ENCODE data around the gene LRRC59. TPM values are rescaled to one million over a fixed set of nuclear protein-coding genes. Genes with fewer than 3 reads are reported as not detected.

LRRC59 gene
- total RNA-seq, 3 donors from 2014 or later (not counting 1 experiment from before 2014, with no cell fraction given), result 55.6 to 62.7 (median 56.0) TPM

DNA sequence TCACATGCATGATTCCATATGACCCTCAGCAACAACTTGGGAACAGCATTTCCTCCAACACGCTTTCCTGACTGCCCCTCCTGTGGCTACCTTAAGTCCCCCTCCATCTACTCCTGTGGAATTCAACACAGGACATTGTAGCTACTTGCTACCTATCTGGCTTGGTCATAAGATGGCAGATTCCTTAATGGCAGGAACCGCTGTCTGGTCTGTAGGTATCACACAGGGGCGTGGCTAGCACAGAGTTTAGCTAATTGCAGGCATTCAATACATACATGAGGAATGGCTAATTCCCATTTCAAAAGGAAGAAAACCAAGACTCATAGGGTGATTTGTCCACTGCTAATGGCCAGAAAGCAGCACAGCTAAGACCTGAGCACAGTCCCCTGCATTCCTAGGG lies 8.6 kb downstream of the LRRC59 start:
- H3K36me3 ChIP-seq (ENCODE audit: control insufficient read depth, insufficient read depth, low read length), result peaks cover 94% of the 10 kb centered on the region
- Mint-ChIP-seq H3K4me3 (no peak overlapping the region), H3K4me1 (peaks cover 19 to 26% of the 10 kb centered on the region in 2 donors), H3K36me3 (peaks cover 41% of the 10 kb centered on the region), H3K27ac (no peak overlapping the region), H3K27me3 (ENCODE audit: low read depth in 2 of 2) (no peaks in the 10 kb centered on the region), H3K9me3 (no peaks in the 10 kb centered on the region)
- H3K27ac ChIP-seq (ENCODE audit: low read length), result no peak overlapping the region
- H3K9me3 ChIP-seq (ENCODE audit: control insufficient read depth, insufficient read depth, low read length), result no peaks in the 10 kb centered on the region
- TF ChIP-seq, protein P1, sequence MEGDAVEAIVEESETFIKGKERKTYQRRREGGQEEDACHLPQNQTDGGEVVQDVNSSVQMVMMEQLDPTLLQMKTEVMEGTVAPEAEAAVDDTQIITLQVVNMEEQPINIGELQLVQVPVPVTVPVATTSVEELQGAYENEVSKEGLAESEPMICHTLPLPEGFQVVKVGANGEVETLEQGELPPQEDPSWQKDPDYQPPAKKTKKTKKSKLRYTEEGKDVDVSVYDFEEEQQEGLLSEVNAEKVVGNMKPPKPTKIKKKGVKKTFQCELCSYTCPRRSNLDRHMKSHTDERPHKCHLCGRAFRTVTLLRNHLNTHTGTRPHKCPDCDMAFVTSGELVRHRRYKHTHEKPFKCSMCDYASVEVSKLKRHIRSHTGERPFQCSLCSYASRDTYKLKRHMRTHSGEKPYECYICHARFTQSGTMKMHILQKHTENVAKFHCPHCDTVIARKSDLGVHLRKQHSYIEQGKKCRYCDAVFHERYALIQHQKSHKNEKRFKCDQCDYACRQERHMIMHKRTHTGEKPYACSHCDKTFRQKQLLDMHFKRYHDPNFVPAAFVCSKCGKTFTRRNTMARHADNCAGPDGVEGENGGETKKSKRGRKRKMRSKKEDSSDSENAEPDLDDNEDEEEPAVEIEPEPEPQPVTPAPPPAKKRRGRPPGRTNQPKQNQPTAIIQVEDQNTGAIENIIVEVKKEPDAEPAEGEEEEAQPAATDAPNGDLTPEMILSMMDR (IDR thresholded peaks at IDR 0.05), result no peak
- DNase-seq, result no peak
- no peak for ATAC-seq
- H3K4me3 ChIP-seq (ENCODE audit: low read length), result no peak overlapping the region
- intact Hi-C loops (cut with micrococcal nuclease), result no loop called here
- no peaks in the 10 kb centered on the region for H3K4me1 ChIP-seq (ENCODE audit: control insufficient read depth, insufficient read depth, low read length)
- whole genome bisulfite sequencing (ENCODE audit: insufficient coverage), result 96% methylated on average over 3 of the region's 3 CpGs
- H3K27me3 ChIP-seq (ENCODE audit: control insufficient read depth, insufficient read depth, low read length), result no peaks in the 10 kb centered on the region

DNA sequence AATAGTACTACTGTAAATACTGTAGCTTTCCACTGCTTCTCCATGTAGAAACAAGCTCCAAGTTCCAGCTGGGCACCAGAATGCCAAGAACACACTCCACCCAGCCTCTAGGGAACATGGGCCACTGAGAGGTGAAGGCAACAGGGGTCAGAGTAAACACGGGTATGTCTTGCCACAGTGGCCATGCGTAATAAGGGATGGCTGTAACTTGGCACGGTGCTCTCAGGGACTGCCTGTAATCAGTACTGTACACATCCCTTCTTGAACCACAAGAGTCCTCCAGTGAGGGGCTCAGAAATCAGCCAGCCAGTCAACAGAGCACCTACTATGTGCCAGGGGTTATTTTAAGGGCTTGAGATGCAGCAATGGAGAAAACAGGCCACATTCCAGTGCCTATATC lies 10.8 kb downstream of the LRRC59 start:
- peak overlapping the region in 1 of 2 donors; percentile 23 for H3K27ac Mint-ChIP-seq
- TF ChIP-seq, protein P1 (IDR thresholded peaks at IDR 0.05), result no peak

DNA sequence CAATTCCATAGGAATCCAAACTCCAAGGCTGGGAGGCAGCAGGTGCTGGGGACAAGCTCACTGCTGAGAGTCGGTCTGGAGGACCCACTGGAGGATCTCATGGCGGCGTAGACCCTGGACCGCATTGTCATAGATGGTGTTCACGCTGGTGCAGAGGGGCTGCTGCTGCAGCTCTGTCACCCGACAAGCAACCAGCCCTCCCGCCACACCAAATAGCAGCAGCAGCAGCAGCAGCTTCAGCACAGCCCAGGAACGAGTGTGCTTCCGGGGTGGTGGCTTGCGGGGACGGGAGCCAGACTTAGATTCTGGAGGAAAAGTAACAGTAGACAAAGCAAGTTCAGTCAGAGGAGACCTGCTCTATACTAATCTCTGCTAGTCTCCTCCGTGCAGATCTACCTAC lies 14.4 kb downstream of the LRRC59 start:
- DNase-seq (no peak), ATAC-seq (no peak)
- Histone ChIP-seq H3K4me1 (ENCODE audit: control insufficient read depth, insufficient read depth, low read length) (no peaks in the 10 kb centered on the region), H3K36me3 (ENCODE audit: control insufficient read depth, insufficient read depth, low read length) (peaks cover 73% of the 10 kb centered on the region), H3K27ac (ENCODE audit: low read length) (no peak overlapping the region), H3K4me3 (ENCODE audit: low read length) (no peak overlapping the region), H3K9me3 (ENCODE audit: control insufficient read depth, insufficient read depth, low read length) (no peaks in the 10 kb centered on the region), H3K27me3 (ENCODE audit: control insufficient read depth, insufficient read depth, low read length) (no peaks in the 10 kb centered on the region)
- TF ChIP-seq, protein P1 (IDR thresholded peaks at IDR 0.05), result no peak
- no peaks in the 10 kb centered on the region for H3K9me3 Mint-ChIP-seq
- H3K27ac Mint-ChIP-seq, result no peak overlapping the region
- no peak overlapping the region for H3K4me3 Mint-ChIP-seq
- no peaks in the 10 kb centered on the region for H3K27me3 Mint-ChIP-seq (ENCODE audit: low read depth in 2 of 2)
- H3K4me1 Mint-ChIP-seq, result peaks cover 12 to 13% of the 10 kb centered on the region in 2 donors
- over 99% methylated on average over 12 of the region's 12 CpGs for WGBS (ENCODE audit: insufficient coverage)
- peaks cover 27% of the 10 kb centered on the region for H3K36me3 Mint-ChIP-seq
- intact Hi-C loops (cut with micrococcal nuclease), result no loop called here

More for the DNA sequence above, 10.8 kb downstream of the LRRC59 start:
- WGBS (ENCODE audit: insufficient coverage), result 91% methylated on average over 3 of the region's 3 CpGs
- H3K9me3 ChIP-seq (ENCODE audit: control insufficient read depth, insufficient read depth, low read length), result no peaks in the 10 kb centered on the region
- Mint-ChIP-seq H3K4me1 (peaks cover 12 to 16% of the 10 kb centered on the region in 2 donors), H3K9me3 (no peaks in the 10 kb centered on the region), H3K36me3 (peaks cover 31% of the 10 kb centered on the region), H3K27me3 (ENCODE audit: low read depth in 2 of 2) (no peaks in the 10 kb centered on the region), H3K4me3 (no peak overlapping the region)
- H3K36me3 ChIP-seq (ENCODE audit: control insufficient read depth, insufficient read depth, low read length), result peaks cover 94% of the 10 kb centered on the region
- ATAC-seq (no peak), DNase-seq (no peak)
- intact Hi-C loops (cut with micrococcal nuclease), result no loop called here
- H3K4me3 ChIP-seq (ENCODE audit: low read length), result no peak overlapping the region
- H3K27me3 ChIP-seq (ENCODE audit: control insufficient read depth, insufficient read depth, low read length), result no peaks in the 10 kb centered on the region
- no peaks in the 10 kb centered on the region for H3K4me1 ChIP-seq (ENCODE audit: control insufficient read depth, insufficient read depth, low read length)
- no peak overlapping the region for H3K27ac ChIP-seq (ENCODE audit: low read length)

GRCh38 chr17:50381920-50382319 lies 15.4 kb downstream of the LRRC59 start:
- H3K36me3 ChIP-seq (ENCODE audit: control insufficient read depth, insufficient read depth, low read length), result peaks cover 64% of the 10 kb centered on the region

More at GRCh38 chr17:50381920-50382319, 15.4 kb downstream of the LRRC59 start:
- WGBS (ENCODE audit: insufficient coverage), result 79% methylated on average over 3 of the region's 3 CpGs
- Mint-ChIP-seq H3K4me3 (no peak overlapping the region), H3K36me3 (peaks cover 17% of the 10 kb centered on the region), H3K9me3 (no peaks in the 10 kb centered on the region), H3K4me1 (peaks cover 5 to 6% of the 10 kb centered on the region in 2 donors), H3K27me3 (ENCODE audit: low read depth in 2 of 2) (no peaks in the 10 kb centered on the region), H3K27ac (no peak overlapping the region)
- DNase-seq (no peak), ATAC-seq (no peak)
- intact Hi-C loops (cut with micrococcal nuclease), result no loop called here
- TF ChIP-seq, protein P1 (IDR thresholded peaks at IDR 0.05), result no peak
- Histone ChIP-seq H3K4me1 (ENCODE audit: control insufficient read depth, insufficient read depth, low read length) (no peaks in the 10 kb centered on the region), H3K4me3 (ENCODE audit: low read length) (no peak overlapping the region), H3K27ac (ENCODE audit: low read length) (no peak overlapping the region), H3K27me3 (ENCODE audit: control insufficient read depth, insufficient read depth, low read length) (no peaks in the 10 kb centered on the region), H3K9me3 (ENCODE audit: control insufficient read depth, insufficient read depth, low read length) (no peaks in the 10 kb centered on the region)
